ENCODE data around the gene VANGL2.

DNA sequence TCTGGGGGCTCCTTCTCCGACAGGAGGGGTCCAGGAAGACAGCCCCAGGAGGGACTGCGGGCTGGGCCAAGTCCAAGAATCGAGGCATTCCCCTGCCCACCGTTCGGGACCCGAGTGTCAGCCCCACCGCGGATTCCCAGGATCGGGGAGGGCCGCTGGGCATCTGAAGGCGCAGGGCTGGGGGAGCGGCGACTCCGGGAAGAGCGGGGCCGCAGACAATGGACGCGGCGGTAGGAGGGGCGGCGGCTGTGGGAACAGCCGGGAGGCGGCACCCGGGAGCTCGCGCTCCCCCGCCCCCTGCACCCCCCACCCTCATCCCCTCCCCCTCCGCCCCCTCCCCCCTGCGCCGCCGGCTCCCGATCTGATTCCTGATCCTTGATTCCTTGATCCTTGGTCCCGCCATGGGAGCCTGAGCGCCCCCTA lies at the start of gene VANGL2:
- no peak for TF ChIP-seq MYC (IDR thresholded peaks at IDR 0.05; ENCODE audit: low read depth, low read length)
- TF ChIP-seq MYC (CRISPR knock-in tag; IDR thresholded peaks at IDR 0.05; ENCODE audit: borderline replicate concordance, low read depth), result no peak
- TF ChIP-seq NFIC (IDR thresholded peaks at IDR 0.05), result no peak
- peak; percentile 44; the same call in 1 of the 2 replicates for TF ChIP-seq SP1 (CRISPR knock-in tag; IDR thresholded peaks at IDR 0.05)
- TF ChIP-seq NONO (IDR thresholded peaks at IDR 0.05; ENCODE audit: low read depth in 2 of 2, low read length in 1 of 2), result 0 out of 4 replicates have a peak, but pooled peaks of 1 of the 2 experiments have one; percentile 36
- TF ChIP-seq POLR2A (conservative IDR thresholded peaks at IDR 0.05), result no peak
- TF ChIP-seq GABPA (tag; conservative IDR thresholded peaks at IDR 0.05; ENCODE audit: low read depth), result no peak
- TF ChIP-seq, protein P1, sequence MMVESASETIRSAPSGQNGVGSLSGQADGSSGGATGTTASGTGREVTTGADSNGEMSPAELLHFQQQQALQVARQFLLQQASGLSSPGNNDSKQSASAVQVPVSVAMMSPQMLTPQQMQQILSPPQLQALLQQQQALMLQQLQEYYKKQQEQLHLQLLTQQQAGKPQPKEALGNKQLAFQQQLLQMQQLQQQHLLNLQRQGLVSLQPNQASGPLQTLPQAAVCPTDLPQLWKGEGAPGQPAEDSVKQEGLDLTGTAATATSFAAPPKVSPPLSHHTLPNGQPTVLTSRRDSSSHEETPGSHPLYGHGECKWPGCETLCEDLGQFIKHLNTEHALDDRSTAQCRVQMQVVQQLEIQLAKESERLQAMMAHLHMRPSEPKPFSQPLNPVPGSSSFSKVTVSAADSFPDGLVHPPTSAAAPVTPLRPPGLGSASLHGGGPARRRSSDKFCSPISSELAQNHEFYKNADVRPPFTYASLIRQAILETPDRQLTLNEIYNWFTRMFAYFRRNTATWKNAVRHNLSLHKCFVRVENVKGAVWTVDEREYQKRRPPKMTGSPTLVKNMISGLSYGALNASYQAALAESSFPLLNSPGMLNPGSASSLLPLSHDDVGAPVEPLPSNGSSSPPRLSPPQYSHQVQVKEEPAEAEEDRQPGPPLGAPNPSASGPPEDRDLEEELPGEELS (CRISPR knock-in tag; IDR thresholded peaks at IDR 0.05; ENCODE audit: borderline replicate concordance), result no peak
- peak; percentile 28; the same call in 1 of the 2 replicates for TF ChIP-seq HDAC2 (IDR thresholded peaks at IDR 0.05)
- TF ChIP-seq RCOR1 (IDR thresholded peaks at IDR 0.05; ENCODE audit: borderline replicate concordance in 1 of 2, low read depth in 2 of 2, low read length in 2 of 2), result peak; percentile 25 to 62; a peak in 1 of 4 replicates
- TF ChIP-seq, protein P2, sequence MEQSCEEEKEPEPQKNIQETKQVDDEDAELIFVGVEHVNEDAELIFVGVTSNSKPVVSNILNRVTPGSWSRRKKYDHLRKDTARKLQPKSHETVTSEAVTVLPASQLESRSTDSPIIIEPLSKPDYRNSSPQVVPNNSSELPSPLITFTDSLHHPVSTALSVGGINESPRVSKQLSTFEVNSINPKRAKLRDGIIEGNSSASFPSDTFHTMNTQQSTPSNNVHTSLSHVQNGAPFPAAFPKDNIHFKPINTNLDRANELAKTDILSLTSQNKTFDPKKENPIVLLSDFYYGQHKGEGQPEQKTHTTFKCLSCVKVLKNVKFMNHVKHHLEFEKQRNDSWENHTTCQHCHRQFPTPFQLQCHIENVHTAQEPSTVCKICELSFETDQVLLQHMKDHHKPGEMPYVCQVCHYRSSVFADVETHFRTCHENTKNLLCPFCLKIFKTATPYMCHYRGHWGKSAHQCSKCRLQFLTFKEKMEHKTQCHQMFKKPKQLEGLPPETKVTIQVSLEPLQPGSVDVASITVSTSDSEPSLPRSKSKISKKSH (CRISPR knock-in tag; IDR thresholded peaks at IDR 0.05), result no peak
- no peak for TF ChIP-seq CHD2 (IDR thresholded peaks at IDR 0.05; ENCODE audit: low read depth, low read length)
- TF ChIP-seq CREB1 (IDR thresholded peaks at IDR 0.05), result peak; percentile 30; the same call in 1 of the 2 replicates
- TF ChIP-seq CREB1 (CRISPR knock-in tag; IDR thresholded peaks at IDR 0.05), result peak; percentile 44; the same call in 1 of the 2 replicates
- TF ChIP-seq SMAD3 (CRISPR knock-in tag; conservative IDR thresholded peaks at IDR 0.05), result no peak

All from K562 (cell line).